DMS 273 (cell line): ENCODE data around the gene TMEM184B.

Source experiments
- DNase-seq: peaks from one replicate; lab custom pipeline; 2025; ENCODE audit not compliant: unreplicated experiment; lab: John Stamatoyannopoulos, UW

TMEM184B gene

GRCh38 chr22:38308791-38309498 is 36.1 kb upstream of the TMEM184B start:
- DNase-seq: no peak

- no peak for DNase-seq
Observed at GRCh38 chr22:38305471-38306448, 33.0 kb upstream of the TMEM184B start.

- no peak for DNase-seq
Observed at GRCh38 chr22:38304526-38304925, 31.7 kb upstream of the TMEM184B start.

- no peak for DNase-seq
Observed at GRCh38 chr22:38303974-38304373, 31.2 kb upstream of the TMEM184B start.

- no peak for DNase-seq
Observed at GRCh38 chr22:38302906-38303305, 30.1 kb upstream of the TMEM184B start.

GRCh38 chr22:38300946-38301345 is 28.1 kb upstream of the TMEM184B start:
- no peak for DNase-seq

GRCh38 chr22:38300197-38300945 is 27.6 kb upstream of the TMEM184B start:
- DNase-seq: no peak

GRCh38 chr22:38299770-38300102 is 26.9 kb upstream of the TMEM184B start:
- DNase-seq: no peak

- DNase-seq: peak; percentile 22
Observed at GRCh38 chr22:38298312-38299005, 25.6 kb upstream of the TMEM184B start.

- no peak for DNase-seq
Observed at GRCh38 chr22:38296372-38296771, 23.6 kb upstream of the TMEM184B start.

- no peak for DNase-seq
Observed at GRCh38 chr22:38295863-38296262, 23.1 kb upstream of the TMEM184B start.

- no peak for DNase-seq
Observed at GRCh38 chr22:38295339-38295738, 22.5 kb upstream of the TMEM184B start.

GRCh38 chr22:38294193-38294592 is 21.4 kb upstream of the TMEM184B start:
- DNase-seq: no peak

- no peak for DNase-seq
Observed at GRCh38 chr22:38292694-38293093, 19.9 kb upstream of the TMEM184B start.

GRCh38 chr22:38291201-38291777 is 18.5 kb upstream of the TMEM184B start:
- peak; percentile 81 for DNase-seq

GRCh38 chr22:38290347-38290746 is 17.5 kb upstream of the TMEM184B start:
- DNase-seq: no peak

GRCh38 chr22:38289583-38290082 is 16.8 kb upstream of the TMEM184B start:
- no peak for DNase-seq

- no peak for DNase-seq
Observed at GRCh38 chr22:38286915-38287669, 14.3 kb upstream of the TMEM184B start.

GRCh38 chr22:38285018-38285417 is 12.2 kb upstream of the TMEM184B start:
- DNase-seq: no peak

- no peak for DNase-seq
Observed at GRCh38 chr22:38284042-38284402, 11.2 kb upstream of the TMEM184B start.
